HepG2 (cell line): ENCODE measurements around the gene CAPZA2. TPM values are rescaled to one million over a fixed set of nuclear protein-coding genes. Genes with fewer than 3 reads are reported as not detected.
A peak's percentile ranks its signal among the peaks of the same experiment; 100 is the strongest.

Source experiments
- AGO1 ChIP-seq: fragments of 200-400 bp; formaldehyde crosslinking; IDR thresholded peaks from 2 replicates; pipeline ENCODE4 v1.6.1; 2017; ENCODE audit warnings: mild to moderate bottlenecking, low read depth, low read length, moderate library complexity; ENCODE audit not compliant: poor library complexity, severe bottlenecking
- FOXC1 ChIP-seq: sonication (generic); formaldehyde crosslinking; IDR thresholded peaks from 2 replicates; pipeline ENCODE4 v1.8.0; 2022; ENCODE audit warnings: mild to moderate bottlenecking, missing genetic modification reagents, borderline replicate concordance
- HDAC1 ChIP-seq: sonication (generic); formaldehyde crosslinking; IDR thresholded peaks from 2 replicates; pipeline ENCODE4 v1.5.1; 2020; ENCODE audit warnings: mild to moderate bottlenecking, missing genetic modification reagents
- HNRNPLL ChIP-seq: fragments of 200-400 bp; formaldehyde crosslinking; IDR thresholded peaks from 2 replicates; pipeline ENCODE4 v1.6.1; 2017; ENCODE audit warnings: mild to moderate bottlenecking, low read depth, low read length; ENCODE audit not compliant: poor library complexity, severe bottlenecking
- JARID2 ChIP-seq: sonication (generic); formaldehyde crosslinking; IDR thresholded peaks from 2 replicates; pipeline ENCODE4 v1.8.1; 2023; ENCODE audit warnings: missing genetic modification reagents, inconsistent platforms; ENCODE audit not compliant: insufficient replicate concordance
- MEIS2 ChIP-seq: sonication (generic); formaldehyde crosslinking; IDR thresholded peaks from 2 replicates; pipeline ENCODE4 v1.9.0; 2021; ENCODE audit warnings: mild to moderate bottlenecking, missing genetic modification reagents
- SIN3A ChIP-seq: IDR thresholded peaks from 2 replicates; pipeline ENCODE4 v1.6.1; 2011; ENCODE audit warnings: low read depth, mild to moderate bottlenecking, control low read depth, low read length, borderline replicate concordance
- TCF12 ChIP-seq, 2 experiments: fragments of 450-650 bp in 1 of 2; sonication (generic) in 1 of 2; formaldehyde crosslinking in 1 of 2; IDR thresholded peaks; 2 replicates each; pipeline versions ENCODE4 v1.6.1 to v1.8.0; 2017 to 2022; ENCODE audit warnings: antibody characterized with exemption in 1 of 2, mild to moderate bottlenecking in 1 of 2, missing genetic modification reagents in 1 of 2, moderate library complexity in 1 of 2
- U2AF2 ChIP-seq: fragments of 200-400 bp; formaldehyde crosslinking; IDR thresholded peaks from 2 replicates; pipeline ENCODE4 v1.6.1; 2017; ENCODE audit warnings: low read depth, mild to moderate bottlenecking, low read length
- WIZ ChIP-seq: sonication (generic); formaldehyde crosslinking; IDR thresholded peaks from 2 replicates; pipeline ENCODE4 v1.5.1; 2020; ENCODE audit warnings: mild to moderate bottlenecking, missing genetic modification reagents
- ZFP90 ChIP-seq: sonication (generic); formaldehyde crosslinking; IDR thresholded peaks from 2 replicates; pipeline ENCODE4 v1.8.0; 2022; ENCODE audit warnings: missing genetic modification reagents, mild to moderate bottlenecking, inconsistent platforms, borderline replicate concordance
- ZNF713 ChIP-seq: sonication (generic); formaldehyde crosslinking; IDR thresholded peaks from 2 replicates; pipeline ENCODE4 v1.4.0; 2020; ENCODE audit warnings: mild to moderate bottlenecking, missing genetic modification reagents
- polyA plus RNA-seq, 8 experiments: library from polyadenylated mRNA; depleted of rRNA in 3 of 8; stranded (reverse) in 7 of 8; unstranded in 1 of 8; fragments of >200 nt; fragmentation: Illumina TruSeq in 4 of 8; extraction: Trizol in 4 of 8; gene quantifications; 2 replicates each; pipeline versions ENCODE4 v1.2.1 to v1.2.3, GENCODE V29; 2011 to 2016; ENCODE audit warnings: low read depth in 4 of 8, missing spikeins in 1 of 8, mixed read lengths in 1 of 8; ENCODE audit not compliant: insufficient read depth in 1 of 8
- total RNA-seq, 5 experiments: library from RNA; depleted of rRNA; stranded (reverse); fragments of >200 nt; fragmentation: Illumina TruSeq; extraction: Trizol; gene quantifications; 2 replicates each; pipeline ENCODE4 v1.2.3, GENCODE V29; 2016; ENCODE audit warnings: low read depth in 1 of 5
- TF ChIP-seq, protein P1 (sequence below): sonication (generic); formaldehyde crosslinking; IDR thresholded peaks from 2 replicates; pipeline ENCODE4 v1.4.0; 2020; ENCODE audit warnings: mild to moderate bottlenecking, missing genetic modification reagents
- TF ChIP-seq, protein P2 (sequence below): sonication (generic); formaldehyde crosslinking; IDR thresholded peaks from 2 replicates; pipeline ENCODE4 v1.5.0; 2020; ENCODE audit warnings: mild to moderate bottlenecking, missing genetic modification reagents
- TF ChIP-seq, protein P3 (sequence below), 2 experiments: sonication (generic) in 1 of 2; formaldehyde crosslinking in 1 of 2; IDR thresholded peaks; 2 replicates each; pipeline versions ENCODE4 v1.4.0 to v1.6.1; 2018 to 2020; ENCODE audit warnings: missing genetic modification reagents in 2 of 2, borderline replicate concordance in 1 of 2, low read depth in 1 of 2, mild to moderate bottlenecking in 1 of 2, missing biosample characterization in 1 of 2
- TF ChIP-seq, protein P4 (sequence below): sonication (generic); formaldehyde crosslinking; IDR thresholded peaks from 2 replicates; pipeline ENCODE4 v1.5.0; 2020; ENCODE audit warnings: missing genetic modification reagents
- TF ChIP-seq, protein P5 (sequence below): sonication (generic); formaldehyde crosslinking; IDR thresholded peaks from 2 replicates; pipeline ENCODE4 v1.5.0; 2020; ENCODE audit warnings: missing genetic modification reagents

Gene CAPZA2
- total and polyA plus RNA-seq, 2 of the 13 experiments (the other 11 are each of a cell fraction or from before 2014, with no cell fraction given): 38.4 to 199 TPM

DNA sequence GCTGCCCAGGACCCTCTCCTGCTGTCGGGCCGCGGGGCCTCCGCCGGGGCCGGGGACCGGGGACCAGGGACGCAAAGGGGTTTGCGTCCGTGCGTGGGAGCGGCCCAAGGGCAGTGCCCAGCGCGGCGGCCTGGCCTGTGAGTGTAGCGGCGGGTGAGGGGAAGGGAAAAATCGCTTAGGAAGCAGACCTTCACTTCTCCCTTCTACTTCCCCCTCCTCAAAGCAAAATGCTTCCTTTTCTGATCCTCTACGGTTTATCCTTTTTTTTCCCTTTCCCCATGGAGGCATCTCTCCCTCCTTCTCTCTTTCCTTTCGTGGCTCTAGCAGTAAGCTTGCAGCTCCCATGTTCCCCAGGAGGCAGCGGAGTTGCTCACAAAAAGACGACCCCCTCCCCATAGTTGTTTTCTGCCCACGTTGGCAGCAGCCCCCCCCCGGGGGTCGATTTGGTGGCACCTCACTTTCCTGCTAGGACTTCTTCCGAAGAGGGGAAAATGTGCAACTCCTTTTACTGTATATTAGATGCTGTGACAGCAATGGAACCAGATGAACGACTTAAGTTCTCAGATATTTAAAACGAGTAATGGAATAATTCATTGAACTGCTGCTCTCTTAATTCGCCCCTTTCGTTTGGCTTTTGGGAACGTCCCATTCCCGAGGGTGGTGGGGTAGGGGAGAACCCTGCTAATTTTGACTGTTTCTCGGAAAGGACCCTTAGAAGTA, 724 bp downstream of the CAPZA2 start (continued):
- TF ChIP-seq, protein P1, sequence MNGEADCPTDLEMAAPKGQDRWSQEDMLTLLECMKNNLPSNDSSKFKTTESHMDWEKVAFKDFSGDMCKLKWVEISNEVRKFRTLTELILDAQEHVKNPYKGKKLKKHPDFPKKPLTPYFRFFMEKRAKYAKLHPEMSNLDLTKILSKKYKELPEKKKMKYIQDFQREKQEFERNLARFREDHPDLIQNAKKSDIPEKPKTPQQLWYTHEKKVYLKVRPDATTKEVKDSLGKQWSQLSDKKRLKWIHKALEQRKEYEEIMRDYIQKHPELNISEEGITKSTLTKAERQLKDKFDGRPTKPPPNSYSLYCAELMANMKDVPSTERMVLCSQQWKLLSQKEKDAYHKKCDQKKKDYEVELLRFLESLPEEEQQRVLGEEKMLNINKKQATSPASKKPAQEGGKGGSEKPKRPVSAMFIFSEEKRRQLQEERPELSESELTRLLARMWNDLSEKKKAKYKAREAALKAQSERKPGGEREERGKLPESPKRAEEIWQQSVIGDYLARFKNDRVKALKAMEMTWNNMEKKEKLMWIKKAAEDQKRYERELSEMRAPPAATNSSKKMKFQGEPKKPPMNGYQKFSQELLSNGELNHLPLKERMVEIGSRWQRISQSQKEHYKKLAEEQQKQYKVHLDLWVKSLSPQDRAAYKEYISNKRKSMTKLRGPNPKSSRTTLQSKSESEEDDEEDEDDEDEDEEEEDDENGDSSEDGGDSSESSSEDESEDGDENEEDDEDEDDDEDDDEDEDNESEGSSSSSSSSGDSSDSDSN (CRISPR knock-in tag): peak; percentile 81; the same call in 1 of the 2 replicates
- TF ChIP-seq ZFP90 (CRISPR knock-in tag): 0 out of 2 replicates have a peak, but pooled peaks have one; percentile 2
- TF ChIP-seq SIN3A: peak; percentile 37; the same call in 1 of the 2 replicates
- TF ChIP-seq HNRNPLL: no peak
- TF ChIP-seq, protein P2, sequence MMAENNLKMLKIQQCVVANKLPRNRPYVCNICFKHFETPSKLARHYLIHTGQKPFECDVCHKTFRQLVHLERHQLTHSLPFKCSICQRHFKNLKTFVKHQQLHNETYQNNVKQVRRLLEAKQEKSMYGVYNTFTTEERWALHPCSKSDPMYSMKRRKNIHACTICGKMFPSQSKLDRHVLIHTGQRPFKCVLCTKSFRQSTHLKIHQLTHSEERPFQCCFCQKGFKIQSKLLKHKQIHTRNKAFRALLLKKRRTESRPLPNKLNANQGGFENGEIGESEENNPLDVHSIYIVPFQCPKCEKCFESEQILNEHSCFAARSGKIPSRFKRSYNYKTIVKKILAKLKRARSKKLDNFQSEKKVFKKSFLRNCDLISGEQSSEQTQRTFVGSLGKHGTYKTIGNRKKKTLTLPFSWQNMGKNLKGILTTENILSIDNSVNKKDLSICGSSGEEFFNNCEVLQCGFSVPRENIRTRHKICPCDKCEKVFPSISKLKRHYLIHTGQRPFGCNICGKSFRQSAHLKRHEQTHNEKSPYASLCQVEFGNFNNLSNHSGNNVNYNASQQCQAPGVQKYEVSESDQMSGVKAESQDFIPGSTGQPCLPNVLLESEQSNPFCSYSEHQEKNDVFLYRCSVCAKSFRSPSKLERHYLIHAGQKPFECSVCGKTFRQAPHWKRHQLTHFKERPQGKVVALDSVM (CRISPR knock-in tag): no peak
- TF ChIP-seq, protein P3, sequence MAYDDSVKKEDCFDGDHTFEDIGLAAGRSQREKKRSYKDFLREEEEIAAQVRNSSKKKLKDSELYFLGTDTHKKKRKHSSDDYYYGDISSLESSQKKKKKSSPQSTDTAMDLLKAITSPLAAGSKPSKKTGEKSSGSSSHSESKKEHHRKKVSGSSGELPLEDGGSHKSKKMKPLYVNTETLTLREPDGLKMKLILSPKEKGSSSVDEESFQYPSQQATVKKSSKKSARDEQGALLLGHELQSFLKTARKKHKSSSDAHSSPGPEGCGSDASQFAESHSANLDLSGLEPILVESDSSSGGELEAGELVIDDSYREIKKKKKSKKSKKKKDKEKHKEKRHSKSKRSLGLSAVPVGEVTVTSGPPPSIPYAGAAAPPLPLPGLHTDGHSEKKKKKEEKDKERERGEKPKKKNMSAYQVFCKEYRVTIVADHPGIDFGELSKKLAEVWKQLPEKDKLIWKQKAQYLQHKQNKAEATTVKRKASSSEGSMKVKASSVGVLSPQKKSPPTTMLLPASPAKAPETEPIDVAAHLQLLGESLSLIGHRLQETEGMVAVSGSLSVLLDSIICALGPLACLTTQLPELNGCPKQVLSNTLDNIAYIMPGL (CRISPR knock-in tag; IDR thresholded peaks at IDR 0.05; ENCODE audit: borderline replicate concordance in 1 of 2, low read depth in 1 of 2): 0 out of 4 replicates have a peak, but pooled peaks of 1 of the 2 experiments have one; percentile 4
- TF ChIP-seq JARID2 (CRISPR knock-in tag): peak; percentile 26
- TF ChIP-seq U2AF2: no peak
- TF ChIP-seq, protein P4, sequence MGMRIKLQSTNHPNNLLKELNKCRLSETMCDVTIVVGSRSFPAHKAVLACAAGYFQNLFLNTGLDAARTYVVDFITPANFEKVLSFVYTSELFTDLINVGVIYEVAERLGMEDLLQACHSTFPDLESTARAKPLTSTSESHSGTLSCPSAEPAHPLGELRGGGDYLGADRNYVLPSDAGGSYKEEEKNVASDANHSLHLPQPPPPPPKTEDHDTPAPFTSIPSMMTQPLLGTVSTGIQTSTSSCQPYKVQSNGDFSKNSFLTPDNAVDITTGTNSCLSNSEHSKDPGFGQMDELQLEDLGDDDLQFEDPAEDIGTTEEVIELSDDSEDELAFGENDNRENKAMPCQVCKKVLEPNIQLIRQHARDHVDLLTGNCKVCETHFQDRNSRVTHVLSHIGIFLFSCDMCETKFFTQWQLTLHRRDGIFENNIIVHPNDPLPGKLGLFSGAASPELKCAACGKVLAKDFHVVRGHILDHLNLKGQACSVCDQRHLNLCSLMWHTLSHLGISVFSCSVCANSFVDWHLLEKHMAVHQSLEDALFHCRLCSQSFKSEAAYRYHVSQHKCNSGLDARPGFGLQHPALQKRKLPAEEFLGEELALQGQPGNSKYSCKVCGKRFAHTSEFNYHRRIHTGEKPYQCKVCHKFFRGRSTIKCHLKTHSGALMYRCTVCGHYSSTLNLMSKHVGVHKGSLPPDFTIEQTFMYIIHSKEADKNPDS: 0 out of 2 replicates have a peak, but pooled peaks have one; percentile 22
- TF ChIP-seq, protein P5, sequence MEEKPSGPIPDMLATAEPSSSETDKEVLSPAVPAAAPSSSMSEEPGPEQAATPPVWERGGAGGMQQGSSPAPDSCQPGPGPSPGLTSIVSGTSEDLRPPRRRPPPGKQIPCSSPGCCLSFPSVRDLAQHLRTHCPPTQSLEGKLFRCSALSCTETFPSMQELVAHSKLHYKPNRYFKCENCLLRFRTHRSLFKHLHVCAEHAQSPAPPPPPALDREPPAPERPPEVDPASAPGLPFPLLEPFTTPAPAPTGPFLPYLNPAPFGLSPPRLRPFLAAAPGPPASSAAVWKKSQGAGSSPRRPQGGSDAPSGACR (CRISPR knock-in tag): 0 out of 2 replicates have a peak, but pooled peaks have one; percentile 13
- 0 out of 2 replicates have a peak, but pooled peaks have one; percentile 1 for TF ChIP-seq WIZ (CRISPR knock-in tag)
- 0 out of 2 replicates have a peak, but pooled peaks have one; percentile 8 for TF ChIP-seq MEIS2 (CRISPR knock-in tag)
- no peak for TF ChIP-seq ZNF713 (CRISPR knock-in tag)
- peak; percentile 33 for TF ChIP-seq AGO1
- TF ChIP-seq HDAC1 (CRISPR knock-in tag): 0 out of 2 replicates have a peak, but pooled peaks have one; percentile 11
- no peak for TF ChIP-seq TCF12 (IDR thresholded peaks at IDR 0.05)
- TF ChIP-seq TCF12 (CRISPR knock-in tag; IDR thresholded peaks at IDR 0.05): 0 out of 2 replicates have a peak, but pooled peaks have one; percentile 3
- TF ChIP-seq FOXC1 (CRISPR knock-in tag): peak; percentile 58; the same call in 1 of the 2 replicates
